ENCODE data around the gene C10orf62. TPM values are rescaled to one million over a fixed set of nuclear protein-coding genes. Genes with fewer than 3 reads are reported as not detected.
"Not testable (repeated sequence)": the region's sequence is repeated elsewhere in the genome, so short reads cannot be mapped to it uniquely, and the experiment has no call there.

Gene C10orf62
- polyA plus RNA-seq, 6 donors from 2014 or later: not detected

- ATAC-seq (ENCODE audit: low read depth in 2 of 2) (no peak), DNase-seq (no peak)
- H3K4me3 Mint-ChIP-seq: peak overlapping the region; percentile 92 to 99 (median 96)
- peaks cover 0 to 7% of the 10 kb centered on the region in 2 donors for H3K36me3 Mint-ChIP-seq
- H3K9me3 Mint-ChIP-seq: peaks cover 0 to 2% (median 0%) of the 10 kb centered on the region in 7 donors
- H3K27ac Mint-ChIP-seq: peak overlapping the region in 2 of 6 donors; percentile 90 to 97
- H3K4me1 Mint-ChIP-seq: peaks cover 10 to 12% (median 11%) of the 10 kb centered on the region in 3 donors
- peaks cover 0 to 5% (median 4%) of the 10 kb centered on the region in 3 donors for H3K27me3 Mint-ChIP-seq
Observed at GRCh38 chr10:97633921-97634320, 44.4 kb downstream of the C10orf62 start.

DNA sequence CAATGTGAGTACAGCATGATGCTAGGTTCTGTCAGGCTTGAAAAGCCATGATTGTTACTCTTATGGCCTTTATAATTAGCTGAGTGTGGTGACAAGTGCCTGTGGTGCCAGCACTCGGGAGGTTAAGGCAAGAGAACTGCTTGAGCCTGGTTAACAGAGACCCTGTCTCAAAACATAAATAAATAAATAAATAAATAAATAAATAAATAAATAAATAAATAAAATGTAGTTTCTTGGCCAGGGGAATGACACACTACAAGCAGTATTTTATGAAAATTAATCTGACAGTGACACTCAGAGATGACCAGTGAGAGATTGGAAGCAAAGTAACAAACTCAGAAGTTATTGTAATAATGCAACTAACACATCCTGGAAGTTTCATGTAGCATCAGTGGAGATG lies 46.1 kb downstream of the C10orf62 start:
- Mint-ChIP-seq H3K9me3 (peaks cover 0 to 2% (median 0%) of the 10 kb centered on the region in 7 donors), H3K4me1 (peaks cover 15 to 17% (median 15%) of the 10 kb centered on the region in 3 donors), H3K27ac (no peak overlapping the region), H3K27me3 (peaks cover 0 to 5% (median 4%) of the 10 kb centered on the region in 3 donors), H3K36me3 (peaks cover 0 to 7% of the 10 kb centered on the region in 2 donors), H3K4me3 (no peak overlapping the region)
- DNase-seq: no peak
- no peak for ATAC-seq (ENCODE audit: low read depth in 2 of 2)

DNA sequence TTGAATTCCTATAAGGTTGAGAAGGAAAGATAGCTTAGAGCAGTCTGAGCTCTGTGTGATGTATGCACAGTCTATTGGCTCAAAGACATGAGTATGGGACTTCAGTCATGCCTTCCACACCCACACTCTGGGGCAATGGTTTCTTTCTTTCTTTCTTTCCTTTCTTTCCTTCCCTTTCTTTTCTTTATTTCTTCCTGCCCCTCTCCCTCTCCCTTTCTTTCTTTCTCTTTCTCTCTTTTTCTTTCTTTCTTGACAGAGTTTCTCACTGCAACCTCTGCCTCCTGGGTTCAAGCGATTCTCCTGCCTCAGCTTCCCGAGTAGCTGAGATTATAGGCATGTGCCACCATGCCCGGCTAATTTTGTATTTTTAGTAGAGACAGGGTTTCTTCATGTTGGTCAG lies 49.6 kb downstream of the C10orf62 start:
- H3K27me3 Mint-ChIP-seq; DNase-seq; H3K9me3 Mint-ChIP-seq; H3K36me3 Mint-ChIP-seq; ATAC-seq (ENCODE audit: low read depth in 2 of 2): not testable (repeated sequence)
- H3K27ac Mint-ChIP-seq: peak overlapping the region in 1 of 6 donors; percentile 41
- peak overlapping the region in 2 of 8 donors; percentile 31 to 44 for H3K4me3 Mint-ChIP-seq
- H3K4me1 Mint-ChIP-seq: peaks cover 15 to 26% (median 20%) of the 10 kb centered on the region in 3 donors

GRCh38 chr10:97640174-97640867 lies 50.8 kb downstream of the C10orf62 start, which contains the start of gene PI4K2A:
Gene PI4K2A, plus strand, starts transcription at chr10:97640671. Its CDS starts 72 bp downstream, at chr10:97640743.
- Mint-ChIP-seq H3K4me1 (peaks cover 15 to 26% (median 20%) of the 10 kb centered on the region in 3 donors), H3K9me3 (no peaks in the 10 kb centered on the region), H3K36me3 (no peaks in the 10 kb centered on the region), H3K27me3 (no peaks in the 10 kb centered on the region), H3K27ac (peak within 1 kb of the TSS; percentile 76 to 98 (median 96)), H3K4me3 (peak within 1 kb of the TSS; percentile 92 to 99 (median 98))
- ATAC-seq (ENCODE audit: low read depth in 2 of 2) (peak; percentile 94), DNase-seq (peak; percentile 98)

Other genes starting within 250 kb of the C10orf62 start
- gene RRP12, start 188.4 kb upstream of the C10orf62 start, polyA plus RNA-seq (ENCODE audit: low read depth in 6 of 6): 10 to 100 TPM in 5 of 6 donors, 1 to 10 TPM in 1; 8.1 to 20.8 (median 15.7) TPM
- gene PGAM1, start 163.5 kb upstream of the C10orf62 start, polyA plus RNA-seq (ENCODE audit: low read depth in 6 of 6): 100 to 1,000 TPM; 177 to 263 (median 203) TPM
- 10 to 100 TPM; 47.3 to 72.0 (median 65.8) TPM for gene EXOSC1, start 143.7 kb upstream of the C10orf62 start, polyA plus RNA-seq (ENCODE audit: low read depth in 6 of 6)
- gene ZDHHC16, start 143.5 kb upstream of the C10orf62 start, polyA plus RNA-seq (ENCODE audit: low read depth in 6 of 6): 10 to 100 TPM; 23.2 to 57.2 (median 29.5) TPM
- 10 to 100 TPM; 22.5 to 44.3 (median 26.6) TPM for gene MMS19, start 91.3 kb upstream of the C10orf62 start, polyA plus RNA-seq (ENCODE audit: low read depth in 6 of 6)
- gene UBTD1, start 90.8 kb upstream of the C10orf62 start, polyA plus RNA-seq (ENCODE audit: low read depth in 6 of 6): 1 to 10 TPM in 3 of 6 donors, under 1 TPM in 2, not detected in 1; 0.60 to 1.2 (median 1.0) TPM
- not detected for gene ANKRD2, start 16.9 kb upstream of the C10orf62 start, polyA plus RNA-seq (ENCODE audit: low read depth in 6 of 6)
- gene HOGA1, start 5.3 kb upstream of the C10orf62 start, polyA plus RNA-seq (ENCODE audit: low read depth in 6 of 6): not detected
- 1 to 10 TPM in 2 of 6 donors, under 1 TPM in 3, not detected in 1; 0.27 to 2.1 (median 0.77) TPM for gene MORN4, start 43.8 kb downstream of the C10orf62 start, polyA plus RNA-seq (ENCODE audit: low read depth in 6 of 6)
- 1 to 10 TPM; 5.1 to 7.9 (median 6.4) TPM for gene PI4K2A, start 51.0 kb downstream of the C10orf62 start, polyA plus RNA-seq (ENCODE audit: low read depth in 6 of 6)
- 1 to 10 TPM; 1.4 to 4.0 (median 2.3) TPM for gene AVPI1, start 97.5 kb downstream of the C10orf62 start, polyA plus RNA-seq (ENCODE audit: low read depth in 6 of 6)
- under 1 TPM in 1 of 6 donors, not detected in 5; 0.57 TPM for gene MARVELD1, start 124.0 kb downstream of the C10orf62 start, polyA plus RNA-seq (ENCODE audit: low read depth in 6 of 6)
- gene ZFYVE27, start 147.4 kb downstream of the C10orf62 start, polyA plus RNA-seq (ENCODE audit: low read depth in 6 of 6): 10 to 100 TPM; 34.0 to 51.3 (median 38.0) TPM
- gene SFRP5, start 182.3 kb downstream of the C10orf62 start, polyA plus RNA-seq (ENCODE audit: low read depth in 6 of 6): not detected